MM.1S (cell line): ENCODE data around the gene RBM47.

Source experiments
- CTCF ChIP-seq: fragments of 300-600 bp; sonication (generic); IDR thresholded peaks from 2 replicates; pipeline ENCODE4 v1.5.1; 2016; ENCODE audit warnings: antibody characterized with exemption, low read length, mixed read lengths
- EZH2 ChIP-seq: fragments of 300-600 bp; sonication (generic); optimal IDR thresholded peaks from 2 replicates; pipeline ENCODE3; 2017; ENCODE audit warnings: low read depth, mild to moderate bottlenecking, antibody characterized with exemption, low read length, mixed read lengths

- no peak for TF ChIP-seq CTCF
- no peak for TF ChIP-seq EZH2
These were observed 93.6 kb downstream of the RBM47 start for GRCh38 chr4:40536032-40536431.
